Measurements from ENCODE around the gene RNF212. TPM values are rescaled to one million over a fixed set of nuclear protein-coding genes. Genes with fewer than 3 reads are reported as not detected.

The RNF212 gene
- total and polyA plus RNA-seq, 10 of the 15 experiments (the other 5 are each of a cell fraction or from before 2014, with no cell fraction given) = not detected

DNA sequence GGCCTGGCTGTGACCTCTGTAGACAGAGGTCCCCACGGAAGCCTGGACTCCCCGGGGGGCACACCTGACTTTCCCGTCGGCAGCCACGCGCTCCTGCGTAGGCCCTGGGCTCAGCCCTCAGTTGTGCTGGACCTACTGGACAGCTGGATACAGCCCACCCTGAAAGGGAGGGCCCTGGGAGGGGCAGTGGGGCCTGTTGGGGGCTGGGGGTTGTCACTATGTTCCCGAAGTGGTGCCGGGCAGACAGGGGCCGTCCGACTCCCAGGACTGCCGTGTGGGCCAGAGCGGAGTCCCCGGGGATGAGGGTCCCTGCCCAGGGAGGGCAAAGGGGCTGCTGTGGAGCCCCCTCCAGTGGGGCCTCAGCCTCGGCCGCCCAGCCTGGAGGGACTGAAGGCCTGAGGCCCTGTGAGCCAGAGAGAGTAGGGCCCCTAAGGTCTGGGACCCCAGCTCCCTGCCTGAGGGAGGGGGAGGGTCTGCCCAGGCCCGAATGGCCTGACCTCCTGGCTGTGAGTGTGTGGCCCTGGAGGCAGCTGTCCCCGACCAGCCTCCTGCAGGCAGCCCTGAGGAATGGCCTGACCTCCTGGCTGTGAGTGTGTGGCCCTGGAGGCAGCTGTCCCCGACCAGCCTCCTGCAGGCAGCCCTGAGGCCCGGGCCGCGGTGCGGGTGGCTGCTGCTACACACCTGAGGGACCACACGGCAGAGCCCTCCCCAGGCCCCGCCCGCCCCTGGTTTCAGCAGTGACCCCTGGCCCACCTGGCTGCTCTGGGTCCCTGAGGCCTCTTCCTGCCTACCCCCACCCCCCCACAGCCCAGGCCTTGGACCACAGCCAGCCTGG is 76.2 kb downstream of the RNF212 start (continued):
- TF ChIP-seq ZBTB11 (CRISPR knock-in tag; IDR thresholded peaks at IDR 0.05) (no peak), HDAC2 (IDR thresholded peaks at IDR 0.05) (no peak), TBL1XR1 (IDR thresholded peaks at IDR 0.05; ENCODE audit: low read depth, low read length) (no peak)

GRCh38 chr4:1036095-1036494 is 77.3 kb downstream of the RNF212 start:
- H3K36me3 ChIP-seq (ENCODE audit: control insufficient read depth in 2 of 2, insufficient read depth in 2 of 2, low read length in 1 of 2) = no peaks in the 10 kb centered on the region
- H2AFZ ChIP-seq (ENCODE audit: control insufficient read depth, low read depth, low read length) = no peak overlapping the region
- intact Hi-C loops (cut with micrococcal nuclease; ENCODE audit: unreplicated experiment) (no loop called here), in situ Hi-C loops (cut with MboI) (no loop called here)
- no peak overlapping the region for H3K4me2 ChIP-seq (ENCODE audit: control insufficient read depth, insufficient read depth)
- ATAC-seq (no peak; the same call in 2 of the 3 replicates), DNase-seq (ENCODE audit: low read depth, low spot score) (no peak), FAIRE-seq (no peak)
- CTCF ChIA-PET = no interaction called here
- BruUV-seq (replicated peaks) = no TSS peak
- no peak overlapping the region for H3K9ac ChIP-seq (ENCODE audit: control insufficient read depth, insufficient read depth, low read length)
- H3K27ac ChIP-seq (ENCODE audit: control insufficient read depth, insufficient read depth) = no peak overlapping the region
- RAD21 ChIA-PET (ENCODE audit: unreplicated experiment) = no interaction called here
- H3K9me3 ChIP-seq (replicated peaks; ENCODE audit: control insufficient read depth, insufficient read depth, low read length) = no peaks in the 10 kb centered on the region
- SMC1A ChIA-PET (ENCODE audit: uncharacterized antibody, unreplicated experiment) = no interaction called here
- H3K4me3 ChIP-seq = no peak overlapping the region
- WGBS (ENCODE audit: insufficient coverage, insufficient replicate concordance, low lambda C conversion rate, missing lambda C conversion rate) = 70% methylated on average over 9 of the region's 15 CpGs
- H4K20me1 ChIP-seq (ENCODE audit: control insufficient read depth, insufficient read depth) = no peaks in the 10 kb centered on the region
- POLR2A ChIA-PET = no interaction called here
- H3K4me1 ChIP-seq (ENCODE audit: control insufficient read depth, insufficient read depth, low read length) = no peaks in the 10 kb centered on the region
- no peak for TF ChIP-seq TARDBP (IDR thresholded peaks at IDR 0.05; ENCODE audit: borderline replicate concordance)
- TF ChIP-seq, protein P1, sequence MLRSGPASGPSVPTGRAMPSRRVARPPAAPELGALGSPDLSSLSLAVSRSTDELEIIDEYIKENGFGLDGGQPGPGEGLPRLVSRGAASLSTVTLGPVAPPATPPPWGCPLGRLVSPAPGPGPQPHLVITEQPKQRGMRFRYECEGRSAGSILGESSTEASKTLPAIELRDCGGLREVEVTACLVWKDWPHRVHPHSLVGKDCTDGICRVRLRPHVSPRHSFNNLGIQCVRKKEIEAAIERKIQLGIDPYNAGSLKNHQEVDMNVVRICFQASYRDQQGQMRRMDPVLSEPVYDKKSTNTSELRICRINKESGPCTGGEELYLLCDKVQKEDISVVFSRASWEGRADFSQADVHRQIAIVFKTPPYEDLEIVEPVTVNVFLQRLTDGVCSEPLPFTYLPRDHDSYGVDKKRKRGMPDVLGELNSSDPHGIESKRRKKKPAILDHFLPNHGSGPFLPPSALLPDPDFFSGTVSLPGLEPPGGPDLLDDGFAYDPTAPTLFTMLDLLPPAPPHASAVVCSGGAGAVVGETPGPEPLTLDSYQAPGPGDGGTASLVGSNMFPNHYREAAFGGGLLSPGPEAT (IDR thresholded peaks at IDR 0.05; ENCODE audit: low read depth) = no peak
- TF ChIP-seq BACH1 (IDR thresholded peaks at IDR 0.05; ENCODE audit: borderline replicate concordance) = no peak
- TF ChIP-seq, protein P2, sequence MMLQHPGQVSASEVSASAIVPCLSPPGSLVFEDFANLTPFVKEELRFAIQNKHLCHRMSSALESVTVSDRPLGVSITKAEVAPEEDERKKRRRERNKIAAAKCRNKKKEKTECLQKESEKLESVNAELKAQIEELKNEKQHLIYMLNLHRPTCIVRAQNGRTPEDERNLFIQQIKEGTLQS (IDR thresholded peaks at IDR 0.05; ENCODE audit: borderline replicate concordance, extremely low read depth, low read depth, low read length) = no peak
- no peak for TF ChIP-seq MYB (IDR thresholded peaks at IDR 0.05; ENCODE audit: borderline replicate concordance, low read depth, low read length)
- no peak for TF ChIP-seq HCFC1 (IDR thresholded peaks at IDR 0.05; ENCODE audit: low read length)
- no peak for TF ChIP-seq IKZF1 (conservative IDR thresholded peaks at IDR 0.05)
- no peak for TF ChIP-seq HDAC6 (IDR thresholded peaks at IDR 0.05; ENCODE audit: unreplicated experiment)
- no peak for TF ChIP-seq ASH2L (IDR thresholded peaks at IDR 0.05; ENCODE audit: borderline replicate concordance, low read depth)
- no peaks in the 10 kb centered on the region for H3K79me2 ChIP-seq (ENCODE audit: control insufficient read depth, insufficient read depth, low read length)
- no peaks in the 10 kb centered on the region for H3K27me3 ChIP-seq (replicated peaks in 1 of 2; ENCODE audit: control insufficient read depth in 2 of 2, insufficient read depth in 2 of 2, low read length in 1 of 2)

Data from GM12878 (cell line).